B cell (primary cell): ENCODE data around the gene GRM4. TPM values are rescaled to one million over a fixed set of nuclear protein-coding genes. Genes with fewer than 3 reads are reported as not detected.

Experiments
- ATAC-seq: fragments of 200-7000 bp; cut with Tn5 transposase; one replicate; pipeline ENCODE4 v1.10.0; 2021; ENCODE audit warnings: low read depth, mild to moderate bottlenecking, moderate number of reproducible peaks, moderate library complexity
- CTCF ChIA-PET: fragments of 350-600 bp; sonication (Branson Sonifier 250); formaldehyde crosslinking; loops from one replicate; lab custom pipeline; 2021; ENCODE audit warnings: antibody characterized with exemption, inconsistent platforms; lab: Charles Lee
- POLR2A ChIA-PET: fragments of 350-600 bp; sonication (Branson Sonifier 250); formaldehyde crosslinking; loops from one replicate; lab custom pipeline; 2021; ENCODE audit warnings: antibody characterized with exemption; lab: Charles Lee
- DNase-seq: peaks from one replicate; pipeline ENCODE4 v3.0.0; 2013
- H2AFZ ChIP-seq: 2 replicates; pipeline ENCODE4 v1.6.1; 2012; ENCODE audit warnings: mild to moderate bottlenecking, low read depth, low read length; ENCODE audit not compliant: insufficient read depth, poor library complexity, severe bottlenecking
- H3K27ac ChIP-seq, 2 donors: 1 replicate in 1 of 2; 2 replicates in 1 of 2; pipeline ENCODE4 v1.5.1; 2012 to 2013; ENCODE audit warnings: low read length in 2 of 2, mild to moderate bottlenecking in 2 of 2, moderate library complexity in 1 of 2
- H3K27me3 ChIP-seq, 4 experiments: fragments of 200-600 bp in 1 of 4; sonication (generic) in 1 of 4; replicated peaks in 1 of 4; 1 replicate in 2 of 4; 2 replicates in 2 of 4; pipeline versions ENCODE4 v1.6.1 to v1.7.0; 2013 to 2016; ENCODE audit warnings: low read length in 3 of 4, mild to moderate bottlenecking in 2 of 4, mixed read lengths in 1 of 4, moderate library complexity in 1 of 4; ENCODE audit not compliant: insufficient read depth in 4 of 4, control insufficient read depth in 3 of 4; ENCODE audit errors: control extremely low read depth in 1 of 4
- H3K36me3 ChIP-seq, 2 experiments: replicated peaks in 1 of 2; 1 replicate in 1 of 2; 2 replicates in 1 of 2; pipeline versions ENCODE4 v1.6.1 to v1.7.1; 2013; ENCODE audit warnings: low read length in 1 of 2; ENCODE audit not compliant: insufficient read depth in 2 of 2, control insufficient read depth in 1 of 2; ENCODE audit errors: control extremely low read depth in 1 of 2, extremely low read depth in 1 of 2
- H3K4me1 ChIP-seq, 2 donors: fragments of 200-600 bp in 1 of 2; sonication (generic) in 1 of 2; 1 replicate in 1 of 2; 2 replicates in 1 of 2; pipeline versions ENCODE4 v1.5.1 to v1.6.1; 2013 to 2017; ENCODE audit warnings: low read length in 2 of 2; ENCODE audit not compliant: control insufficient read depth in 2 of 2, insufficient read depth in 2 of 2
- H3K4me2 ChIP-seq: replicated peaks from 2 replicates; pipeline ENCODE3; 2012; ENCODE audit warnings: mild to moderate bottlenecking, low read depth, low read length; ENCODE audit not compliant: poor library complexity, severe bottlenecking
- H3K4me3 ChIP-seq, 5 experiments: fragments of 200-600 bp in 1 of 5; sonication (generic) in 1 of 5; 1 replicate in 3 of 5; 2 replicates in 2 of 5; pipeline versions ENCODE4 v1.5.1 to v1.7.0; 2011 to 2016; ENCODE audit warnings: low read length in 4 of 5, mild to moderate bottlenecking in 4 of 5, low read depth in 2 of 5, control low read depth in 1 of 5, moderate library complexity in 1 of 5; ENCODE audit not compliant: insufficient read depth in 1 of 5; ENCODE audit errors: control extremely low read depth in 1 of 5, extremely low read depth in 1 of 5
- H3K79me2 ChIP-seq: fragments of 200-600 bp; sonication (generic); one replicate; pipeline ENCODE4 v1.6.0; 2016; ENCODE audit warnings: low read length; ENCODE audit not compliant: control insufficient read depth, insufficient read depth
- H3K9ac ChIP-seq: fragments of 200-600 bp; sonication (generic); 2 replicates; pipeline ENCODE4 v1.6.1; 2017; ENCODE audit warnings: mild to moderate bottlenecking, low read length, moderate library complexity
- H3K9me3 ChIP-seq, 3 donors: one replicate each; pipeline versions ENCODE4 v1.6.1 to v1.7.1; 2013; ENCODE audit warnings: low read length in 2 of 3; ENCODE audit not compliant: control insufficient read depth in 2 of 3, insufficient read depth in 1 of 3; ENCODE audit errors: control extremely low read depth in 1 of 3
- H4K20me1 ChIP-seq: 2 replicates; pipeline ENCODE4 v1.6.0; 2012; ENCODE audit warnings: mild to moderate bottlenecking, low read length; ENCODE audit not compliant: insufficient read depth, control insufficient read depth, poor library complexity, severe bottlenecking
- H3K27ac Mint-ChIP-seq: one replicate; pipeline ENCODE4 v1.8.0; 2021; ENCODE audit warnings: mixed read lengths
- H3K27me3 Mint-ChIP-seq: one replicate; pipeline ENCODE4 v1.8.0; 2021; ENCODE audit warnings: mixed read lengths
- H3K4me1 Mint-ChIP-seq: one replicate; pipeline ENCODE4 v1.8.0; 2021; ENCODE audit warnings: mixed read lengths
- H3K4me3 Mint-ChIP-seq: one replicate; pipeline ENCODE4 v1.8.0; 2021; ENCODE audit warnings: mixed read lengths
- H3K9me3 Mint-ChIP-seq: one replicate; pipeline ENCODE4 v1.8.0; 2022; ENCODE audit warnings: mixed read lengths; ENCODE audit not compliant: insufficient read depth
- CTCF ChIP-seq: fragments of 200-600 bp; IDR thresholded peaks from one replicate; pipeline ENCODE4 v1.8.0; 2022; ENCODE audit warnings: antibody characterized with exemption, mild to moderate bottlenecking
- EZH2 ChIP-seq: IDR thresholded peaks from 2 replicates; pipeline ENCODE4 v1.6.1; 2012; ENCODE audit warnings: borderline replicate concordance, low read depth, mild to moderate bottlenecking, moderate library complexity, low read length; ENCODE audit not compliant: insufficient read depth, poor library complexity, severe bottlenecking
- WGBS: methylation state at CpG from one replicate; pipeline ENCODE4 v1.1.5; 2013; ENCODE audit warnings: missing lambda C conversion rate; ENCODE audit not compliant: insufficient coverage; 5-methylcytosine and 5-hydroxymethylcytosine counted together
- intact Hi-C: fragments of 100-400 bp; cut with micrococcal nuclease; formaldehyde crosslinking; loops from one replicate; pipeline ENCODE4 v1.10.0; 2022
- polyA plus RNA-seq: library from polyadenylated mRNA; depleted of rRNA; stranded (reverse); fragments of >200 nt; gene quantifications from 2 replicates; pipeline ENCODE4 v1.2.3, GENCODE V29; 2012
- total RNA-seq, 2 donors: library from RNA; stranded (reverse); fragments of 120-200 nt in 1 of 2; gene quantifications; 1 replicate in 1 of 2; 2 replicates in 1 of 2; pipeline versions ENCODE4 v1.2.3 to v1.2.4, GENCODE V29; 2013 to 2022

GRM4 gene
- total and polyA plus RNA-seq, 2 donors (not counting 1 experiment from before 2014, with no cell fraction given): 0.04 TPM; not detected in 1

GRCh38 chr6:34028691-34029360 lies 117.1 kb downstream of the GRM4 start:
- no peak overlapping the region for H3K9ac ChIP-seq
- H3K27ac ChIP-seq: no peak overlapping the region
- H3K4me3 ChIP-seq: no peak overlapping the region
- peaks cover 4% of the 10 kb centered on the region for H3K4me1 Mint-ChIP-seq
- H3K4me3 Mint-ChIP-seq: no peak overlapping the region
- 86% methylated on average over 16 of the region's 18 CpGs for WGBS
- no peak overlapping the region for H3K27ac Mint-ChIP-seq
- H3K9me3 ChIP-seq: peaks cover 0 to 6% (median 0%) of the 10 kb centered on the region in 3 donors
- no peak overlapping the region for H2AFZ ChIP-seq
- ChIA-PET CTCF (interaction anchor here (0.5 to 6.3 kb wide), 7 partner anchors 8 to 313 kb away, joined by 3 to 81 read pairs (median 3); no protein-coding TSS in a partner anchor), POLR2A (no interaction called here)
- H3K9me3 Mint-ChIP-seq: no peaks in the 10 kb centered on the region
- ATAC-seq: no peak
- TF ChIP-seq CTCF (no peak), EZH2 (no peak)
- H3K36me3 ChIP-seq: no peaks in the 10 kb centered on the region
- intact Hi-C loops: no loop called here
- H3K79me2 ChIP-seq: no peaks in the 10 kb centered on the region
- H3K4me2 ChIP-seq: no peak overlapping the region
- peaks cover 0 to 5% (median 0%) of the 10 kb centered on the region in 4 experiments for H3K27me3 ChIP-seq
- peaks cover 0 to 6% of the 10 kb centered on the region in 2 donors for H3K4me1 ChIP-seq
- H3K27me3 Mint-ChIP-seq: peaks cover 12% of the 10 kb centered on the region
- no peak for DNase-seq
- no peaks in the 10 kb centered on the region for H4K20me1 ChIP-seq

- no peak for ATAC-seq
- H3K9ac ChIP-seq: no peak overlapping the region
- no peak overlapping the region for H2AFZ ChIP-seq
- intact Hi-C loops: loop anchor here (1.0 kb wide), 1 partner anchor 317 kb away; the partner anchor contains the start of gene UQCC2
- Mint-ChIP-seq H3K9me3 (no peaks in the 10 kb centered on the region), H3K4me1 (peaks cover 4% of the 10 kb centered on the region), H3K4me3 (no peak overlapping the region), H3K27me3 (peaks cover 10% of the 10 kb centered on the region), H3K27ac (no peak overlapping the region)
- TF ChIP-seq CTCF (peak; percentile 45), EZH2 (no peak)
- H3K79me2 ChIP-seq: no peaks in the 10 kb centered on the region
- no peak overlapping the region for H3K27ac ChIP-seq
- no peak overlapping the region for H3K4me3 ChIP-seq
- H3K36me3 ChIP-seq: no peaks in the 10 kb centered on the region
- H3K4me2 ChIP-seq: no peak overlapping the region
- no peak for DNase-seq
- peaks cover 0 to 10% (median 0%) of the 10 kb centered on the region in 3 donors for H3K9me3 ChIP-seq
- peaks cover 0 to 5% (median 0%) of the 10 kb centered on the region in 4 experiments for H3K27me3 ChIP-seq
- H4K20me1 ChIP-seq: no peaks in the 10 kb centered on the region
- 93% methylated on average over 31 of the region's 31 CpGs for WGBS
- peaks cover 0 to 6% of the 10 kb centered on the region in 2 donors for H3K4me1 ChIP-seq
- ChIA-PET CTCF (interaction anchor here (0.5 to 6.3 kb wide), 12 partner anchors 9 to 442 kb away, joined by 3 to 81 read pairs (median 3); partner anchors contain the start of gene UQCC2), POLR2A (no interaction called here)
Observed at GRCh38 chr6:34027939-34028441, 117.9 kb downstream of the GRM4 start.
